HG03575 (cell line): ENCODE results near the gene ZNF628.

Experiments used
- ATAC-seq: cut with Tn5 transposase; IDR thresholded peaks from one replicate; pipeline ENCODE4 v1.9.1; 2021; ENCODE audit not compliant: unreplicated experiment, insufficient number of reproducible peaks, low FRiP score; ENCODE audit errors: extremely low read depth

Gene ZNF628

GRCh38 chr19:55461974-55462626 lies 14.3 kb upstream of the ZNF628 start:
- ATAC-seq, result no peak

GRCh38 chr19:55462722-55463121 lies 13.7 kb upstream of the ZNF628 start:
- ATAC-seq, result no peak

GRCh38 chr19:55463583-55464031 lies 12.8 kb upstream of the ZNF628 start:
- no peak for ATAC-seq

GRCh38 chr19:55464039-55464661 lies 12.3 kb upstream of the ZNF628 start:
- ATAC-seq, result no peak

- ATAC-seq, result no peak
Observed at GRCh38 chr19:55464662-55465054, 11.8 kb upstream of the ZNF628 start, which contains the start of gene C19orf85. Gene C19orf85, minus strand, starts transcription at chr19:55464751. Its CDS starts 197 bp downstream, at chr19:55464554.

GRCh38 chr19:55465460-55466240 lies 10.8 kb upstream of the ZNF628 start:
- ATAC-seq, result no peak

- ATAC-seq, result no peak
Observed at GRCh38 chr19:55466241-55466614, 10.2 kb upstream of the ZNF628 start.

GRCh38 chr19:55467236-55468053 lies 9.0 kb upstream of the ZNF628 start:
- no peak for ATAC-seq

GRCh38 chr19:55468054-55468393 lies 8.4 kb upstream of the ZNF628 start:
- ATAC-seq, result no peak

- ATAC-seq, result no peak
Observed at GRCh38 chr19:55471266-55471665, 5.2 kb upstream of the ZNF628 start.

- ATAC-seq, result no peak
Observed at GRCh38 chr19:55472463-55472862, 4.0 kb upstream of the ZNF628 start.

- no peak for ATAC-seq
Observed at GRCh38 chr19:55473225-55474012, 3.0 kb upstream of the ZNF628 start.

GRCh38 chr19:55474269-55475265 lies 1.9 kb upstream of the ZNF628 start:
- no peak for ATAC-seq

GRCh38 chr19:55477905-55478304 lies 1.5 kb downstream of the ZNF628 start:
- ATAC-seq, result no peak

- ATAC-seq, result no peak
Observed at GRCh38 chr19:55478364-55478763, 1.9 kb downstream of the ZNF628 start.

- no peak for ATAC-seq
Observed at GRCh38 chr19:55479045-55479444, 2.6 kb downstream of the ZNF628 start.

- ATAC-seq, result no peak
Observed at GRCh38 chr19:55479451-55480230, 3.2 kb downstream of the ZNF628 start.
